ENCODE measurements around the gene SPPL3. TPM values are rescaled to one million over a fixed set of nuclear protein-coding genes. Genes with fewer than 3 reads are reported as not detected.

SPPL3 gene
- total RNA-seq, 1 experiment from 2014 or later: 39.7 TPM

DNA sequence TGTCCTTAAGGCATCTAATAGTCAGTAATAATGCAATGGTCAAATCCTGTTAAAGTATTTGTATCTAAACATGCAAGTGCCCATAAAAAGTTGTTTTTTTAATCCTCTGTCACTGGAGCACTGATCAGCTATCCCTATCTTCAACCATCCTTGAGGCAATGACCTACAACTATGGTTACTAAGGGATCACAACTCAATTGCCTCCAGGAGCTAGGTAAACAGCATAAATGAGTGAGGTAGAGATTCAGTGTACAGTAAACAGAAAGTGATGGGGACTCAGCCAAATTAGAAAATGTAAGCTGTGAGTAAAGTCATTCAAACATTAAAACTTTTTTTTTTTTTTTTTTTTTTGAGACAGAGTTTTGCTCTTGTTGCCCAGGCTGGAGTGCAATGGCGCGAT lies 18.6 kb downstream of the SPPL3 start:
- intact Hi-C loops (cut with micrococcal nuclease): no loop called here
- H3K27me3 ChIP-seq (ENCODE audit: insufficient read depth, low read length): no peaks in the 10 kb centered on the region
- H3K9me2 ChIP-seq (ENCODE audit: insufficient read depth): no peaks in the 10 kb centered on the region
- POLR2A ChIA-PET: no interaction called here
- no peak overlapping the region for H3K4me3 ChIP-seq (replicated peaks in 1 of 2; ENCODE audit: low read depth in 1 of 2, low read length in 2 of 2)
- H3K27ac ChIP-seq (ENCODE audit: low read depth, low read length): no peak overlapping the region
- no peak overlapping the region for H3K4me2 ChIP-seq (ENCODE audit: low read length)
- CTCF ChIA-PET: no interaction called here
- no peak for DNase-seq (ENCODE audit: low read depth, low spot score)
- TF ChIP-seq, protein P1, sequence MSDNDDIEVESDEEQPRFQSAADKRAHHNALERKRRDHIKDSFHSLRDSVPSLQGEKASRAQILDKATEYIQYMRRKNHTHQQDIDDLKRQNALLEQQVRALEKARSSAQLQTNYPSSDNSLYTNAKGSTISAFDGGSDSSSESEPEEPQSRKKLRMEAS (IDR thresholded peaks at IDR 0.05): no peak
- no peak for TF ChIP-seq POLR2AphosphoS5 (IDR thresholded peaks at IDR 0.05; ENCODE audit: low read depth, low read length)
- RAD21 ChIA-PET (ENCODE audit: low non-redundant PET in 1 of 2, low total read pairs in 2 of 2, uncharacterized antibody in 2 of 2, unreplicated experiment in 2 of 2): no interaction called here
- peaks cover 73% of the 10 kb centered on the region for H3K79me2 ChIP-seq (ENCODE audit: insufficient read depth, low read length)
- H3K4me1 ChIP-seq (ENCODE audit: control insufficient read depth in 1 of 2, insufficient read depth in 2 of 2, low read length in 2 of 2): no peaks in the 10 kb centered on the region
- ATAC-seq: no peak
- H3K9ac ChIP-seq (ENCODE audit: low read length): no peak overlapping the region
- no peak overlapping the region for H2AFZ ChIP-seq (ENCODE audit: low read depth, low read length, poor library complexity, severe bottlenecking)
- BruUV-seq (replicated peaks): no TSS peak
- no peaks in the 10 kb centered on the region for H3K9me3 ChIP-seq (ENCODE audit: control insufficient read depth in 1 of 2, insufficient read depth in 1 of 2, low read depth in 1 of 2, low read length in 2 of 2)
- H3K36me3 ChIP-seq (ENCODE audit: control insufficient read depth in 1 of 2, insufficient read depth in 2 of 2, low read length in 2 of 2): no peaks in the 10 kb centered on the region
- H4K20me1 ChIP-seq (ENCODE audit: insufficient read depth): no peaks in the 10 kb centered on the region

- no peaks in the 10 kb centered on the region for H4K20me1 ChIP-seq (ENCODE audit: insufficient read depth)
- no peak overlapping the region for H3K27ac ChIP-seq (ENCODE audit: low read depth, low read length)
- ChIA-PET RAD21 (ENCODE audit: low non-redundant PET in 1 of 2, low total read pairs in 2 of 2, uncharacterized antibody in 2 of 2, unreplicated experiment in 2 of 2) (no interaction called here), CTCF (no interaction called here), POLR2A (no interaction called here)
- H2AFZ ChIP-seq (ENCODE audit: low read depth, low read length, poor library complexity, severe bottlenecking): no peak overlapping the region
- H3K9ac ChIP-seq (ENCODE audit: low read length): no peak overlapping the region
- DNase-seq (ENCODE audit: low read depth, low spot score) (no peak), ATAC-seq (no peak)
- peaks cover 73% of the 10 kb centered on the region for H3K79me2 ChIP-seq (ENCODE audit: insufficient read depth, low read length)
- H3K36me3 ChIP-seq (ENCODE audit: control insufficient read depth in 1 of 2, insufficient read depth in 2 of 2, low read length in 2 of 2): no peaks in the 10 kb centered on the region
- H3K9me3 ChIP-seq (ENCODE audit: control insufficient read depth in 1 of 2, insufficient read depth in 1 of 2, low read depth in 1 of 2, low read length in 2 of 2): no peaks in the 10 kb centered on the region
- no TSS peak for BruUV-seq (replicated peaks)
- no peaks in the 10 kb centered on the region for H3K27me3 ChIP-seq (ENCODE audit: insufficient read depth, low read length)
- no peaks in the 10 kb centered on the region for H3K9me2 ChIP-seq (ENCODE audit: insufficient read depth)
- H3K4me3 ChIP-seq (replicated peaks in 1 of 2; ENCODE audit: low read depth in 1 of 2, low read length in 2 of 2): no peak overlapping the region
- H3K4me1 ChIP-seq (ENCODE audit: control insufficient read depth in 1 of 2, insufficient read depth in 2 of 2, low read length in 2 of 2): peaks cover 0 to under 1% of the 10 kb centered on the region in 2 experiments; a peak in 2 of 4 replicates
- intact Hi-C loops (cut with micrococcal nuclease): no loop called here
- no peak overlapping the region for H3K4me2 ChIP-seq (ENCODE audit: low read length)
- TF ChIP-seq TCF7L2 (IDR thresholded peaks at IDR 0.05; ENCODE audit: borderline replicate concordance, extremely low read depth, insufficient read depth, insufficient read length) (no peak), SP1 (IDR thresholded peaks at IDR 0.05; ENCODE audit: low read depth) (no peak), ZFX (IDR thresholded peaks at IDR 0.05) (no peak), REST (IDR thresholded peaks at IDR 0.05; ENCODE audit: low read depth) (no peak), POLR2A (IDR thresholded peaks at IDR 0.05; ENCODE audit: borderline replicate concordance, extremely low read depth, insufficient read depth, insufficient read length) (no peak), FOSL1 (IDR thresholded peaks at IDR 0.05; ENCODE audit: low read depth) (no peak), RAD21 (IDR thresholded peaks at IDR 0.05; ENCODE audit: low read depth) (no peak), YY1 (IDR thresholded peaks at IDR 0.05; ENCODE audit: extremely low read depth, insufficient replicate concordance, low read depth, low read length) (no peak), SIN3A (IDR thresholded peaks at IDR 0.05; ENCODE audit: low read depth) (no peak), ZNF274 (IDR thresholded peaks at IDR 0.05; ENCODE audit: low read depth, low read length) (no peak), JUND (IDR thresholded peaks at IDR 0.05) (no peak), EGR1 (IDR thresholded peaks at IDR 0.05; ENCODE audit: low read depth) (no peak), CBX3 (IDR thresholded peaks at IDR 0.05; ENCODE audit: low read depth) (no peak), ATF3 (IDR thresholded peaks at IDR 0.05) (no peak)
- TF ChIP-seq, protein P1 (IDR thresholded peaks at IDR 0.05): no peak
- TF ChIP-seq, protein P2, sequence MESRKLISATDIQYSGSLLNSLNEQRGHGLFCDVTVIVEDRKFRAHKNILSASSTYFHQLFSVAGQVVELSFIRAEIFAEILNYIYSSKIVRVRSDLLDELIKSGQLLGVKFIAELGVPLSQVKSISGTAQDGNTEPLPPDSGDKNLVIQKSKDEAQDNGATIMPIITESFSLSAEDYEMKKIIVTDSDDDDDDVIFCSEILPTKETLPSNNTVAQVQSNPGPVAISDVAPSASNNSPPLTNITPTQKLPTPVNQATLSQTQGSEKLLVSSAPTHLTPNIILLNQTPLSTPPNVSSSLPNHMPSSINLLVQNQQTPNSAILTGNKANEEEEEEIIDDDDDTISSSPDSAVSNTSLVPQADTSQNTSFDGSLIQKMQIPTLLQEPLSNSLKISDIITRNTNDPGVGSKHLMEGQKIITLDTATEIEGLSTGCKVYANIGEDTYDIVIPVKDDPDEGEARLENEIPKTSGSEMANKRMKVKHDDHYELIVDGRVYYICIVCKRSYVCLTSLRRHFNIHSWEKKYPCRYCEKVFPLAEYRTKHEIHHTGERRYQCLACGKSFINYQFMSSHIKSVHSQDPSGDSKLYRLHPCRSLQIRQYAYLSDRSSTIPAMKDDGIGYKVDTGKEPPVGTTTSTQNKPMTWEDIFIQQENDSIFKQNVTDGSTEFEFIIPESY (IDR thresholded peaks at IDR 0.05; ENCODE audit: extremely low read depth, insufficient replicate concordance, low read length): no peak
Observed at GRCh38 chr12:120884644-120885043, 19.5 kb downstream of the SPPL3 start.

All from HCT116 (cell line).